Naive thymus-derived CD4-positive, alpha-beta T cell (primary cell): ENCODE data around the gene GRM4. TPM values are rescaled to one million over a fixed set of nuclear protein-coding genes. Genes with fewer than 3 reads are reported as not detected.

Source experiments
- ATAC-seq: fragments of 150-1000 bp; cut with Tn5 transposase; 2 replicates; pipeline ENCODE4 v1.10.0; 2021; ENCODE audit warnings: mild to moderate bottlenecking, moderate library complexity
- CTCF ChIA-PET: fragments of 350-600 bp; sonication (Branson Sonifier 250); formaldehyde crosslinking; loops from one replicate; lab custom pipeline; 2021; ENCODE audit warnings: antibody characterized with exemption; lab: Charles Lee
- POLR2A ChIA-PET: fragments of 350-600 bp; sonication (Branson Sonifier 250); formaldehyde crosslinking; loops from one replicate; lab custom pipeline; 2021; ENCODE audit warnings: antibody characterized with exemption, inconsistent platforms; lab: Charles Lee
- DNase-seq, 9 donors: peaks; one replicate each; pipeline versions ENCODE4 v3.0.0 to v3.0.0-alpha.2; 2020 to 2022; ENCODE audit warnings: mixed read lengths in 1 of 9
- H3K27ac ChIP-seq: one replicate; pipeline ENCODE4 v1.7.0; 2013; ENCODE audit warnings: mild to moderate bottlenecking, low read depth, low read length, moderate library complexity
- H3K27me3 ChIP-seq, 2 donors: one replicate each; pipeline ENCODE4 v1.7.0; 2013; ENCODE audit warnings: low read length in 2 of 2, mild to moderate bottlenecking in 2 of 2, moderate library complexity in 2 of 2; ENCODE audit not compliant: control insufficient read depth in 2 of 2, insufficient read depth in 2 of 2
- H3K36me3 ChIP-seq, 3 experiments: 1 replicate in 2 of 3; 2 replicates in 1 of 3; pipeline ENCODE4 v1.7.0; 2013; ENCODE audit warnings: low read length in 3 of 3, mild to moderate bottlenecking in 3 of 3, moderate library complexity in 1 of 3; ENCODE audit not compliant: insufficient read depth in 3 of 3, control insufficient read depth in 2 of 3
- H3K4me1 ChIP-seq, 2 donors: one replicate each; pipeline ENCODE4 v1.7.0; 2013; ENCODE audit warnings: low read length in 2 of 2, mild to moderate bottlenecking in 2 of 2, moderate library complexity in 1 of 2; ENCODE audit not compliant: control insufficient read depth in 2 of 2, insufficient read depth in 2 of 2
- H3K4me3 ChIP-seq: 2 replicates; pipeline ENCODE4 v1.7.0; 2013; ENCODE audit warnings: mild to moderate bottlenecking, low read length
- H3K9me3 ChIP-seq, 3 experiments: 1 replicate in 2 of 3; 2 replicates in 1 of 3; pipeline ENCODE4 v1.7.0; 2013; ENCODE audit warnings: low read length in 3 of 3; ENCODE audit not compliant: control insufficient read depth in 2 of 3
- H3K27ac Mint-ChIP-seq, 9 donors: one replicate each; pipeline ENCODE4 v1.8.0; 2020 to 2022; ENCODE audit warnings: mixed read lengths in 9 of 9, mild to moderate bottlenecking in 8 of 9, moderate library complexity in 5 of 9, inconsistent platforms in 2 of 9
- H3K27me3 Mint-ChIP-seq, 5 donors: one replicate each; pipeline ENCODE4 v1.8.0; 2021 to 2022; ENCODE audit warnings: mixed read lengths in 5 of 5, mild to moderate bottlenecking in 1 of 5
- H3K36me3 Mint-ChIP-seq, 5 donors: one replicate each; pipeline ENCODE4 v1.8.0; 2020 to 2022; ENCODE audit warnings: mixed read lengths in 5 of 5, mild to moderate bottlenecking in 3 of 5, inconsistent platforms in 1 of 5
- H3K4me1 Mint-ChIP-seq, 7 donors: one replicate each; pipeline ENCODE4 v1.8.0; 2020 to 2022; ENCODE audit warnings: mixed read lengths in 7 of 7, mild to moderate bottlenecking in 3 of 7, inconsistent platforms in 1 of 7
- H3K4me3 Mint-ChIP-seq, 10 donors: one replicate each; pipeline ENCODE4 v1.8.0; 2020 to 2022; ENCODE audit warnings: mild to moderate bottlenecking in 10 of 10, mixed read lengths in 10 of 10, moderate library complexity in 6 of 10, inconsistent platforms in 2 of 10
- H3K9me3 Mint-ChIP-seq, 11 donors: one replicate each; pipeline ENCODE4 v1.8.0; 2020 to 2022; ENCODE audit warnings: mixed read lengths in 11 of 11, mild to moderate bottlenecking in 4 of 11, inconsistent platforms in 1 of 11, moderate library complexity in 1 of 11
- intact Hi-C, 2 donors: fragments of 100-400 bp; cut with micrococcal nuclease; formaldehyde crosslinking; loops; one replicate each; pipeline ENCODE4 v1.15.1; 2023
- polyA plus RNA-seq, 2 donors: library from polyadenylated mRNA; unstranded; fragments of 300-500 nt; fragmentation: Illumina TruSeq; gene quantifications; one replicate each; pipeline ENCODE4 v1.2.3, GENCODE V29; 2021
- total RNA-seq, 6 experiments: library from RNA in 5 of 6; stranded (reverse) in 5 of 6; gene quantifications; 1 replicate in 5 of 6; 2 replicates in 1 of 6; pipeline ENCODE4 v1.2.3 and lab custom pipeline; 2021 to 2026

Gene GRM4
- total and polyA plus RNA-seq, 7 experiments from 2014 or later, result not detected

DNA sequence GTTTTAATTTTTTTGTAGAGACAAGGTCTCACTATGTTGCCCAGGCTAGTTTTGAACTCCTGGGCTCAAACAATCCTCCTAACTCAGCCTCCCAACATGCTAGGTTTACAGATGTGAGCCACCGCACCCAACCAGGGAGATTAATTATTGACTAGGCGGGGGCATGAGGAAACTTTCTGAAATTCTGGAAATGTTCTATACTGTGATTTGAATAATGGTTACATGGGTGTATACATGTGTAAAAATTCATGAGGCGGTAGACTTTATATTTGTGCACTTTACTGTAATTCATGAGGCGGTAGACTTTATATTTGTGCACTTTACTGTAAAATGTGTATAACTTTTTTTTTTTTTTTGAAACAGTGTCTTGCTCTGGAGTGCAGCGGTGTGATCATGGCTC lies 147.2 kb downstream of the GRM4 start:
- no peak for ATAC-seq
- no peak for DNase-seq
- Mint-ChIP-seq H3K27me3 (peaks cover 0 to 24% (median 5%) of the 10 kb centered on the region in 5 donors), H3K36me3 (peaks cover 0 to 9% (median 0%) of the 10 kb centered on the region in 5 donors), H3K27ac (no peak overlapping the region), H3K4me1 (peaks cover 0 to 1% (median 0%) of the 10 kb centered on the region in 7 donors), H3K9me3 (peaks cover 0 to 11% (median 3%) of the 10 kb centered on the region in 11 donors), H3K4me3 (no peak overlapping the region)
- CTCF ChIA-PET, result no interaction called here
- Histone ChIP-seq H3K4me1 (no peaks in the 10 kb centered on the region), H3K36me3 (no peaks in the 10 kb centered on the region), H3K4me3 (no peak overlapping the region), H3K27me3 (no peaks in the 10 kb centered on the region), H3K9me3 (no peaks in the 10 kb centered on the region), H3K27ac (no peak overlapping the region)
- intact Hi-C loops, result no loop called here
- POLR2A ChIA-PET, result no interaction called here

DNA sequence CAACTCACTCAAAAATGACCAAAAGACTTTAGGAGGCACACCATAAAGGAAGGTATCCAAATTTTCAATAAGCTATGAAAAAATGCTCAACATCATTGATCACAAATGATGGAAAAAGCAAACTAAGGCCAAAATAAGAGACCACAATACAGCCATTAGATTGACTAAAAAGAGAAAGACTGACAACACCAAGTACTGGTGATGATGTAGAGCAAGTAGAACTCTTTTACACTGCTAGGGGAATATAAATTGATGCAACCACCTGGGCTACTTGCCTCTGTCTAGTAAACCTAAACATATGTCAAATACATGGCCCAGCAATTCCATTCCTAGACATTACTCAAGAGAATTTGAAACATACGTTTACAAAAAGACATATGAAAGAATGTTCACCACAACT lies 148.6 kb downstream of the GRM4 start:
- no peak for DNase-seq
- POLR2A ChIA-PET, result no interaction called here
- intact Hi-C loops, result no loop called here
- peaks cover 0 to 24% (median 5%) of the 10 kb centered on the region in 5 donors for H3K27me3 Mint-ChIP-seq
- no peak overlapping the region for H3K4me3 ChIP-seq
- no peak for ATAC-seq
- no peaks in the 10 kb centered on the region for H3K4me1 ChIP-seq
- no peak overlapping the region for H3K27ac Mint-ChIP-seq
- no peak overlapping the region for H3K27ac ChIP-seq
- H3K9me3 Mint-ChIP-seq, result peaks cover 0 to 11% (median 3%) of the 10 kb centered on the region in 11 donors
- no peaks in the 10 kb centered on the region for H3K36me3 ChIP-seq
- H3K4me1 Mint-ChIP-seq, result peaks cover 0 to 5% (median 0%) of the 10 kb centered on the region in 7 donors
- H3K27me3 ChIP-seq, result no peaks in the 10 kb centered on the region
- H3K36me3 Mint-ChIP-seq, result peaks cover 0 to 9% (median 0%) of the 10 kb centered on the region in 5 donors
- H3K4me3 Mint-ChIP-seq, result no peak overlapping the region
- no peaks in the 10 kb centered on the region for H3K9me3 ChIP-seq
- CTCF ChIA-PET, result no interaction called here

DNA sequence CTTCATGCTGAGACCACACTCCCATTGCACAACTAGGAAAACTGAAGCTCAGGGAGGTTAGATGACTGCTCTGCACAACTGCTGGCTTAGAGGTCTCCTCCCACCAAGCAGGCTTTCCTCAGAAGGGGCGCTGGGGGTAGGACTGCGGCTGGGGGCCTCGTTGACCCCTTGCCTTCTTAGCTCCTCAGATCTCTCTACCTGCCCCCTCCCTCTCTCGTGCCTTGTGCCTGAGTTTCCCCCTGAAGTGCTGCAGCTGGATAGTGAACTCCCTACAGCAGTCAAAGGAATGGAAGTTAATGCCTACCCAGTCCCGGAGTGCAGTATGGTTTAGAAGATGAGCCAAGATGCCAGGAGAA lies 149.8 kb downstream of the GRM4 start:
- ChIA-PET POLR2A (interaction anchor here (0.7 kb wide), 1 partner anchor 1213 kb away, joined by 6 read pairs; no protein-coding TSS in a partner anchor), CTCF (no interaction called here)
- Mint-ChIP-seq H3K36me3 (peaks cover 0 to 9% (median 0%) of the 10 kb centered on the region in 5 donors), H3K9me3 (peaks cover 0 to 11% (median 3%) of the 10 kb centered on the region in 11 donors), H3K4me3 (no peak overlapping the region), H3K4me1 (peaks cover 0 to 5% (median 0%) of the 10 kb centered on the region in 7 donors), H3K27me3 (peaks cover 0 to 26% (median 5%) of the 10 kb centered on the region in 5 donors), H3K27ac (peak overlapping the region in 1 of 9 donors; percentile 43)
- H3K27me3 ChIP-seq, result no peaks in the 10 kb centered on the region
- ATAC-seq (no peak), DNase-seq (no peak)
- no peak overlapping the region for H3K4me3 ChIP-seq
- intact Hi-C loops, result no loop called here
- no peaks in the 10 kb centered on the region for H3K4me1 ChIP-seq
- no peaks in the 10 kb centered on the region for H3K36me3 ChIP-seq
- H3K9me3 ChIP-seq, result no peaks in the 10 kb centered on the region
- H3K27ac ChIP-seq, result no peak overlapping the region

GRCh38 chr6:33995309-33996119 lies 150.4 kb downstream of the GRM4 start:
- H3K4me3 ChIP-seq, result no peak overlapping the region

GRCh38 chr6:33994472-33995308 lies 151.2 kb downstream of the GRM4 start:
- no peaks in the 10 kb centered on the region for H3K36me3 ChIP-seq
- Mint-ChIP-seq H3K27ac (no peak overlapping the region), H3K4me3 (no peak overlapping the region), H3K9me3 (peaks cover 0 to 11% (median 4%) of the 10 kb centered on the region in 11 donors), H3K36me3 (peaks cover 0 to 9% (median 0%) of the 10 kb centered on the region in 5 donors), H3K27me3 (peaks cover 0 to 28% (median 4%) of the 10 kb centered on the region in 5 donors), H3K4me1 (peaks cover 0 to 5% (median 0%) of the 10 kb centered on the region in 7 donors)
- no peak overlapping the region for H3K27ac ChIP-seq
- ATAC-seq (no peak), DNase-seq (no peak)
- H3K4me3 ChIP-seq, result no peak overlapping the region
- H3K4me1 ChIP-seq, result no peaks in the 10 kb centered on the region
- CTCF ChIA-PET, result no interaction called here
- no peaks in the 10 kb centered on the region for H3K27me3 ChIP-seq
- H3K9me3 ChIP-seq, result no peaks in the 10 kb centered on the region
- POLR2A ChIA-PET, result no interaction called here
- intact Hi-C loops, result no loop called here

More at GRCh38 chr6:33995309-33996119, 150.4 kb downstream of the GRM4 start:
- Mint-ChIP-seq H3K4me3 (no peak overlapping the region), H3K27me3 (peaks cover 0 to 28% (median 5%) of the 10 kb centered on the region in 5 donors), H3K9me3 (peaks cover 0 to 11% (median 4%) of the 10 kb centered on the region in 11 donors), H3K27ac (no peak overlapping the region), H3K4me1 (peaks cover 0 to 5% (median 0%) of the 10 kb centered on the region in 7 donors), H3K36me3 (peaks cover 0 to 9% (median 0%) of the 10 kb centered on the region in 5 donors)
- Histone ChIP-seq H3K27ac (no peak overlapping the region), H3K4me1 (no peaks in the 10 kb centered on the region), H3K36me3 (no peaks in the 10 kb centered on the region), H3K9me3 (no peaks in the 10 kb centered on the region), H3K27me3 (no peaks in the 10 kb centered on the region)
- ChIA-PET CTCF (no interaction called here), POLR2A (no interaction called here)
- intact Hi-C loops, result no loop called here
- ATAC-seq (no peak), DNase-seq (no peak)

- Mint-ChIP-seq H3K27me3 (peaks cover 0 to 28% (median 4%) of the 10 kb centered on the region in 5 donors), H3K9me3 (peaks cover 0 to 11% (median 4%) of the 10 kb centered on the region in 11 donors), H3K27ac (no peak overlapping the region), H3K36me3 (peaks cover 0 to 9% (median 0%) of the 10 kb centered on the region in 5 donors), H3K4me3 (no peak overlapping the region), H3K4me1 (peaks cover 0 to 5% (median 0%) of the 10 kb centered on the region in 7 donors)
- Histone ChIP-seq H3K27ac (no peak overlapping the region), H3K4me1 (no peaks in the 10 kb centered on the region), H3K4me3 (no peak overlapping the region), H3K36me3 (no peaks in the 10 kb centered on the region), H3K9me3 (no peaks in the 10 kb centered on the region), H3K27me3 (no peaks in the 10 kb centered on the region)
- ATAC-seq, result no peak
- intact Hi-C loops, result no loop called here
- no peak for DNase-seq
- ChIA-PET CTCF (no interaction called here), POLR2A (no interaction called here)
Measured at GRCh38 chr6:33993653-33994471, 152.0 kb downstream of the GRM4 start.
